ENCODE data around the gene THSD7B.

Gene THSD7B

DNA sequence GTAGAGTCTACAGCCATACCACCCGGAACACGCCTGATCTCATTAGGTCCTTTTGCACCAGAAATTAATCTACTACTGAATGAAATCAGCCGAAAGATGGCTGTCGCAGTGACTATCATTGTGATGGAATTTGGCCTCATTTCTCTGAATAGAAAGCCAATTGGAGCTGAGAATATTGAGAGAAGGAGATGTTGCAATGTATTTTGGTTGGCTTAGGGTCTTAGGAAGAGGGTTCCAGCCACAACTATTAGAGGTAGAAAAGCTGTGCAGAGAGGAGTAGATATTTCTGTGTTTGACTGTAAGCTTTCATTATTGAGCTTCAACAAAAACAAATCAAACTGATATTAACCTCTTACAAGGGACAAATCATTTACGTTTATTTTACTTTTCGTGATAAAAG is 98.1 kb downstream of the THSD7B start:
- Histone ChIP-seq H3K4me2 (ENCODE audit: low read length) (no peak overlapping the region), H3K79me2 (ENCODE audit: insufficient read depth, low read length) (no peaks in the 10 kb centered on the region), H3K36me3 (ENCODE audit: insufficient read depth, low read length) (no peaks in the 10 kb centered on the region), H3K9me3 (ENCODE audit: low read length) (no peaks in the 10 kb centered on the region), H3K4me3 (ENCODE audit: low read depth, low read length, poor library complexity, severe bottlenecking) (no peak overlapping the region), H3K27me3 (ENCODE audit: insufficient read depth, low read length) (no peaks in the 10 kb centered on the region), H3F3A (ENCODE audit: insufficient read depth, low read length) (no peaks in the 10 kb centered on the region), H3K4me1 (ENCODE audit: insufficient read depth, low read length, severe bottlenecking) (no peaks in the 10 kb centered on the region), H3K27ac (ENCODE audit: low read depth, low read length, poor library complexity, severe bottlenecking) (no peak overlapping the region), H3K9me2 (ENCODE audit: low read depth, low read length) (no peaks in the 10 kb centered on the region), H2AFZ (ENCODE audit: low read length) (no peak overlapping the region), H3K9ac (ENCODE audit: low read length) (no peak overlapping the region), H4K20me1 (ENCODE audit: insufficient read depth, low read length) (no peaks in the 10 kb centered on the region)
- TF ChIP-seq, protein P1, sequence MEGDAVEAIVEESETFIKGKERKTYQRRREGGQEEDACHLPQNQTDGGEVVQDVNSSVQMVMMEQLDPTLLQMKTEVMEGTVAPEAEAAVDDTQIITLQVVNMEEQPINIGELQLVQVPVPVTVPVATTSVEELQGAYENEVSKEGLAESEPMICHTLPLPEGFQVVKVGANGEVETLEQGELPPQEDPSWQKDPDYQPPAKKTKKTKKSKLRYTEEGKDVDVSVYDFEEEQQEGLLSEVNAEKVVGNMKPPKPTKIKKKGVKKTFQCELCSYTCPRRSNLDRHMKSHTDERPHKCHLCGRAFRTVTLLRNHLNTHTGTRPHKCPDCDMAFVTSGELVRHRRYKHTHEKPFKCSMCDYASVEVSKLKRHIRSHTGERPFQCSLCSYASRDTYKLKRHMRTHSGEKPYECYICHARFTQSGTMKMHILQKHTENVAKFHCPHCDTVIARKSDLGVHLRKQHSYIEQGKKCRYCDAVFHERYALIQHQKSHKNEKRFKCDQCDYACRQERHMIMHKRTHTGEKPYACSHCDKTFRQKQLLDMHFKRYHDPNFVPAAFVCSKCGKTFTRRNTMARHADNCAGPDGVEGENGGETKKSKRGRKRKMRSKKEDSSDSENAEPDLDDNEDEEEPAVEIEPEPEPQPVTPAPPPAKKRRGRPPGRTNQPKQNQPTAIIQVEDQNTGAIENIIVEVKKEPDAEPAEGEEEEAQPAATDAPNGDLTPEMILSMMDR (IDR thresholded peaks at IDR 0.05; ENCODE audit: low read length): no peak
- no peak for TF ChIP-seq EZH2 (IDR thresholded peaks at IDR 0.05; ENCODE audit: borderline replicate concordance, low read length)

DNA sequence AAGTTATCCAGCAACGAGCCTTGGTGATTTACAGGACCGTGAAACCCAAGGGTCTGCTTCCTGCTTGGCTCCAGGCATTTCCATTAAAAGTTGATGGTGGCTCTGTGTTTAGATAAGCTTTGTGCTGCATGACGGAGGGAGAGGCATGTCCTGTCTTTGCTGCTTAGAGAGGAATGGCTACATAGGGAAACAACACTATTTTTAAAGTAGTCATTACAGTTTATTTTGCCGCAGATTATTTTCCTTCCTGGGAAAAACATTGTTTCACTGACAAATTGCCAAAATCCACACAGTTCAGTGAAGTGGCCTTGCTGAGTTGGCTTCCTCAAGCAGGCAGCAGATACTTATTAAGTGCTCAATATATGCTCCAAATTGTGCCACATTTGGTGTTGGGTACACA is 98.5 kb downstream of the THSD7B start:
- no peak overlapping the region for H2AFZ ChIP-seq (ENCODE audit: low read length)
- H3K9me2 ChIP-seq (ENCODE audit: low read depth, low read length): no peaks in the 10 kb centered on the region
- H3K9ac ChIP-seq (ENCODE audit: low read length): no peak overlapping the region
- H3K4me2 ChIP-seq (ENCODE audit: low read length): no peak overlapping the region
- TF ChIP-seq, protein P1 (IDR thresholded peaks at IDR 0.05; ENCODE audit: low read length): no peak
- no peak for TF ChIP-seq EZH2 (IDR thresholded peaks at IDR 0.05; ENCODE audit: borderline replicate concordance, low read length)
- no peaks in the 10 kb centered on the region for H4K20me1 ChIP-seq (ENCODE audit: insufficient read depth, low read length)
- no peaks in the 10 kb centered on the region for H3K9me3 ChIP-seq (ENCODE audit: low read length)
- no peaks in the 10 kb centered on the region for H3K36me3 ChIP-seq (ENCODE audit: insufficient read depth, low read length)
- no peaks in the 10 kb centered on the region for H3K4me1 ChIP-seq (ENCODE audit: insufficient read depth, low read length, severe bottlenecking)
- no peak overlapping the region for H3K27ac ChIP-seq (ENCODE audit: low read depth, low read length, poor library complexity, severe bottlenecking)
- no peaks in the 10 kb centered on the region for H3K79me2 ChIP-seq (ENCODE audit: insufficient read depth, low read length)
- no peak overlapping the region for H3K4me3 ChIP-seq (ENCODE audit: low read depth, low read length, poor library complexity, severe bottlenecking)
- no peaks in the 10 kb centered on the region for H3K27me3 ChIP-seq (ENCODE audit: insufficient read depth, low read length)
- no peaks in the 10 kb centered on the region for H3F3A ChIP-seq (ENCODE audit: insufficient read depth, low read length)

GRCh38 chr2:136871424-136871823 is 106.1 kb downstream of the THSD7B start:
- Histone ChIP-seq H4K20me1 (ENCODE audit: insufficient read depth, low read length) (no peaks in the 10 kb centered on the region), H3K9ac (ENCODE audit: low read length) (no peak overlapping the region), H3F3A (ENCODE audit: insufficient read depth, low read length) (no peaks in the 10 kb centered on the region), H3K4me3 (ENCODE audit: low read depth, low read length, poor library complexity, severe bottlenecking) (no peak overlapping the region), H3K9me3 (ENCODE audit: low read length) (no peaks in the 10 kb centered on the region), H3K36me3 (ENCODE audit: insufficient read depth, low read length) (no peaks in the 10 kb centered on the region), H3K79me2 (ENCODE audit: insufficient read depth, low read length) (no peaks in the 10 kb centered on the region), H3K4me1 (ENCODE audit: insufficient read depth, low read length, severe bottlenecking) (no peaks in the 10 kb centered on the region), H2AFZ (ENCODE audit: low read length) (no peak overlapping the region), H3K9me2 (ENCODE audit: low read depth, low read length) (no peaks in the 10 kb centered on the region), H3K4me2 (ENCODE audit: low read length) (no peak overlapping the region), H3K27ac (ENCODE audit: low read depth, low read length, poor library complexity, severe bottlenecking) (no peak overlapping the region), H3K27me3 (ENCODE audit: insufficient read depth, low read length) (no peaks in the 10 kb centered on the region)
- TF ChIP-seq, protein P1 (IDR thresholded peaks at IDR 0.05; ENCODE audit: low read length): no peak
- TF ChIP-seq EZH2 (IDR thresholded peaks at IDR 0.05; ENCODE audit: borderline replicate concordance, low read length): no peak
